Panc1 (cell line): Measurements from ENCODE around the gene SEC22A. TPM values are rescaled to one million over a fixed set of nuclear protein-coding genes. Genes with fewer than 3 reads are reported as not detected.

Experiments
- ATAC-seq: fragments of 200-7000 bp; cut with Tn5 transposase; 2 replicates; pipeline ENCODE4 v1.9.1; 2020; ENCODE audit warnings: mild to moderate bottlenecking, moderate library complexity
- BruUV-seq: library from RNA; stranded (reverse); fragments of 400-500 nt; replicated peaks from 2 replicates; lab custom pipeline; 2021; lab: Mats Ljungman, UMichigan
- CTCF ChIA-PET: fragments of 300-600 bp; sonication (Branson Sonifier 250); formaldehyde crosslinking; loops from one replicate; lab custom pipeline; 2022; ENCODE audit warnings: antibody characterized with exemption; lab: Charles Lee
- POLR2A ChIA-PET: fragments of 300-600 bp; sonication (Branson Sonifier 250); formaldehyde crosslinking; loops from one replicate; lab custom pipeline; 2022; ENCODE audit warnings: antibody characterized with exemption; lab: Charles Lee
- DNase-seq: peaks from one replicate; pipeline ENCODE4 v3.0.0-alpha.2; 2010; ENCODE audit warnings: low read depth, low spot score
- H3K27ac ChIP-seq: 2 replicates; pipeline ENCODE4 v1.5.1; 2011; ENCODE audit warnings: mild to moderate bottlenecking, low read length, inconsistent platforms
- H3K27me3 ChIP-seq: fragments of 200-500 bp; sonication (Bioruptor generic); 2 replicates; pipeline ENCODE4 v1.6.0; 2014; ENCODE audit warnings: low read length, inconsistent platforms; ENCODE audit not compliant: control insufficient read depth, insufficient read depth
- H3K36me3 ChIP-seq: fragments of 200-500 bp; sonication (Bioruptor generic); 2 replicates; pipeline ENCODE4 v1.5.1; 2014; ENCODE audit warnings: inconsistent platforms, mild to moderate bottlenecking, low read length, moderate library complexity; ENCODE audit not compliant: control insufficient read depth, insufficient read depth
- H3K4me1 ChIP-seq: 2 replicates; pipeline ENCODE4 v1.5.1; 2011; ENCODE audit warnings: inconsistent platforms, mild to moderate bottlenecking, low read length, moderate library complexity; ENCODE audit not compliant: control insufficient read depth, insufficient read depth
- H3K4me3 ChIP-seq, 2 experiments: 2 replicates each; pipeline ENCODE4 v1.5.1; 2011 to 2012; ENCODE audit warnings: low read depth in 2 of 2, low read length in 2 of 2, mild to moderate bottlenecking in 2 of 2, inconsistent platforms in 1 of 2, moderate library complexity in 1 of 2
- H3K9me3 ChIP-seq: fragments of 200-500 bp; sonication (Bioruptor generic); 2 replicates; pipeline ENCODE4 v1.5.1; 2014; ENCODE audit warnings: low read depth, mild to moderate bottlenecking, inconsistent platforms, low read length, moderate library complexity; ENCODE audit not compliant: control insufficient read depth, insufficient read depth
- CTCF ChIP-seq: fragments of 450-650 bp; IDR thresholded peaks from 2 replicates; pipeline ENCODE4 v1.5.1; 2017; ENCODE audit warnings: mild to moderate bottlenecking
- POLR2AphosphoS5 ChIP-seq: IDR thresholded peaks from 2 replicates; pipeline ENCODE4 v1.6.1; 2012; ENCODE audit warnings: mild to moderate bottlenecking, low read depth, low read length, moderate library complexity
- REST ChIP-seq, 2 experiments: IDR thresholded peaks; 2 replicates each; pipeline ENCODE4 v1.6.1; 2011 to 2012; ENCODE audit warnings: low read depth in 2 of 2, control low read depth in 1 of 2, low read length in 1 of 2, mild to moderate bottlenecking in 1 of 2, moderate library complexity in 1 of 2; ENCODE audit not compliant: insufficient read depth in 1 of 2
- SIN3A ChIP-seq: IDR thresholded peaks from 2 replicates; pipeline ENCODE4 v1.6.1; 2012; ENCODE audit warnings: low read depth, mild to moderate bottlenecking, low read length, moderate library complexity, borderline replicate concordance; ENCODE audit not compliant: insufficient read depth
- TCF7L2 ChIP-seq: IDR thresholded peaks from 2 replicates; pipeline ENCODE4 v1.6.1; 2011; ENCODE audit warnings: mild to moderate bottlenecking, low read depth, low read length, inconsistent platforms
- in situ Hi-C: cut with HindIII; loops from 2 replicates; pipeline ENCODE4 v1.10.0; 2016; ENCODE audit warnings: low sequenced_read_pairs, low pct_unique_long_range_greater_than_20kb
- intact Hi-C: fragments of 100-400 bp; cut with micrococcal nuclease; formaldehyde crosslinking; loops from one replicate; pipeline ENCODE4 v1.10.0; 2022; ENCODE audit not compliant: unreplicated experiment
- total RNA-seq: library from RNA; stranded (reverse); gene quantifications from one replicate; pipeline ENCODE4 v1.2.1, GENCODE V29; 2021; ENCODE audit not compliant: unreplicated experiment

SEC22A gene
- total RNA-seq, 1 experiment from 2014 or later, result 22.7 TPM

GRCh38 chr3:123286308-123287023 is 84.7 kb downstream of the SEC22A start:
- no peak overlapping the region for H3K4me3 ChIP-seq
- ChIA-PET POLR2A (no interaction called here), CTCF (interaction anchor here (0.6 kb wide), 1 partner anchor 92 kb away, joined by 3 read pairs; no protein-coding TSS in a partner anchor)
- no TSS peak for BruUV-seq
- peak; percentile 33 for DNase-seq
- in situ Hi-C loops (no loop called here), intact Hi-C loops (no loop called here)
- H3K27me3 ChIP-seq, result no peaks in the 10 kb centered on the region; the same call in none of the 2 replicates
- peak; percentile 87 for ATAC-seq
- TF ChIP-seq POLR2AphosphoS5, result no peak
- TF ChIP-seq TCF7L2, result no peak
- peak; percentile 98 to 99 for TF ChIP-seq REST (IDR thresholded peaks at IDR 0.05; ENCODE audit: insufficient read depth in 1 of 2, low read depth in 2 of 2, low read length in 1 of 2)
- peak; percentile 85 for TF ChIP-seq CTCF
- no peak for TF ChIP-seq SIN3A
- H3K36me3 ChIP-seq, result no peaks in the 10 kb centered on the region
- no peak overlapping the region for H3K27ac ChIP-seq
- H3K4me1 ChIP-seq, result no peaks in the 10 kb centered on the region
- H3K9me3 ChIP-seq, result no peaks in the 10 kb centered on the region

GRCh38 chr3:123287051-123287961 is 85.6 kb downstream of the SEC22A start:
- TF ChIP-seq POLR2AphosphoS5 (no peak), TCF7L2 (no peak), CTCF (no peak), REST (IDR thresholded peaks at IDR 0.05; ENCODE audit: insufficient read depth in 1 of 2, low read depth in 2 of 2, low read length in 1 of 2) (no peak), SIN3A (no peak)
- Histone ChIP-seq H3K36me3 (no peaks in the 10 kb centered on the region), H3K27me3 (peaks cover 3% of the 10 kb centered on the region), H3K4me3 (no peak overlapping the region), H3K4me1 (no peaks in the 10 kb centered on the region), H3K27ac (no peak overlapping the region), H3K9me3 (no peaks in the 10 kb centered on the region)
- ChIA-PET POLR2A (no interaction called here), CTCF (interaction anchor here (0.6 kb wide), 1 partner anchor 92 kb away, joined by 3 read pairs; no protein-coding TSS in a partner anchor)
- intact Hi-C loops, result no loop called here
- BruUV-seq, result no TSS peak
- DNase-seq, result no peak
- in situ Hi-C loops, result no loop called here
- no peak for ATAC-seq
